ENCODE results near the gene CYP24A1. TPM values are rescaled to one million over a fixed set of nuclear protein-coding genes. Genes with fewer than 3 reads are reported as not detected.

The CYP24A1 gene
- total and polyA plus RNA-seq, 2 donors (not counting 3 experiments of a cell fraction or from before 2014, with no cell fraction given) = not detected

GRCh38 chr20:54156981-54157835, 16.6 kb downstream of the CYP24A1 start:
- Histone ChIP-seq H3K9ac (replicated peaks; ENCODE audit: extremely low read depth, insufficient read depth, low read length) (no peak overlapping the region), H3K9me1 (replicated peaks; ENCODE audit: control insufficient read depth, extremely low read depth, insufficient read depth, low read length) (no peaks in the 10 kb centered on the region), H3K4me3 (replicated peaks in 1 of 3; ENCODE audit: insufficient read depth in 1 of 3, low read depth in 1 of 3, low read length in 3 of 3) (no peak overlapping the region), H3K4me2 (ENCODE audit: insufficient read depth, low read length) (no peak overlapping the region), H2AFZ (ENCODE audit: low read depth, low read length) (no peak overlapping the region), H3K9me3 (replicated peaks; ENCODE audit: control insufficient read depth, insufficient read depth, low read length) (no peaks in the 10 kb centered on the region), H3K4me1 (ENCODE audit: control insufficient read depth, extremely low read depth, insufficient read depth, low read length) (no peaks in the 10 kb centered on the region), H3K27ac (ENCODE audit: insufficient read depth, low read depth, low read length) (no peak overlapping the region), H3K27me3 (ENCODE audit: control insufficient read depth in 2 of 2, insufficient read depth in 2 of 2, low read length in 2 of 2) (no peaks in the 10 kb centered on the region), H4K20me1 (replicated peaks; ENCODE audit: control insufficient read depth, extremely low read depth, insufficient read depth, low read length) (no peaks in the 10 kb centered on the region), H3K79me2 (ENCODE audit: control insufficient read depth, insufficient read depth, low read length) (no peaks in the 10 kb centered on the region), H3K36me3 (ENCODE audit: control insufficient read depth in 2 of 2, extremely low read depth in 1 of 2, insufficient read depth in 2 of 2, low read length in 2 of 2) (no peaks in the 10 kb centered on the region)
- no peak for DNase-seq (ENCODE audit: low read depth, low spot score)
- CTCF ChIA-PET = no interaction called here
- FAIRE-seq = no peak
- no peak for TF ChIP-seq POLR2AphosphoS5 (IDR thresholded peaks at IDR 0.05; ENCODE audit: insufficient read depth, low read depth, low read length)
- no peak for TF ChIP-seq MAX (IDR thresholded peaks at IDR 0.05; ENCODE audit: insufficient read depth, insufficient read length)
- no peak for TF ChIP-seq GATA2 (IDR thresholded peaks at IDR 0.05; ENCODE audit: insufficient read depth, insufficient read length, low read depth, low read length)
- TF ChIP-seq EZH2 (IDR thresholded peaks at IDR 0.05; ENCODE audit: borderline replicate concordance, low read depth, low read length, severe bottlenecking) = no peak
- TF ChIP-seq FOS (IDR thresholded peaks at IDR 0.05; ENCODE audit: borderline replicate concordance, insufficient read depth, low read length) = no peak
- TF ChIP-seq JUN (IDR thresholded peaks at IDR 0.05; ENCODE audit: borderline replicate concordance, insufficient read depth, insufficient read length, low read depth) = no peak
- TF ChIP-seq MYC (IDR thresholded peaks at IDR 0.05; ENCODE audit: low read depth, low read length) = no peak
- TF ChIP-seq POLR2A (IDR thresholded peaks at IDR 0.05; ENCODE audit: low read depth, low read length) = no peak
- no peak for TF ChIP-seq CTCF (IDR thresholded peaks at IDR 0.05; ENCODE audit: extremely low read depth in 1 of 2, insufficient read depth in 1 of 2, low read depth in 1 of 2, low read length in 2 of 2)
- dilution Hi-C loops (cut with MboI; ENCODE audit: extremely low pct_ligation_motif_present, low sequenced_read_pairs) = no loop called here
- POLR2A ChIA-PET = no interaction called here
- BruUV-seq (replicated peaks) = no TSS peak
- intact Hi-C loops (cut with micrococcal nuclease) = no loop called here
